Neuronal stem cell (in vitro differentiated cells): ENCODE data around the gene TPSB2.

ENCODE experiments used
- DNase-seq: peaks from one replicate; pipeline ENCODE4 v3.0.0-alpha.2; 2013; ENCODE audit warnings: low spot score
- H2AFZ ChIP-seq: one replicate; pipeline ENCODE4 v1.6.1; 2013; ENCODE audit warnings: mild to moderate bottlenecking, low read length, inconsistent platforms
- H2AK5ac ChIP-seq: 2 replicates; pipeline ENCODE4 v1.6.1; 2013; ENCODE audit warnings: low read depth, mild to moderate bottlenecking, inconsistent platforms, low read length, moderate library complexity, mixed read lengths
- H2BK120ac ChIP-seq: 2 replicates; pipeline ENCODE4 v1.6.1; 2013; ENCODE audit warnings: low read depth, mild to moderate bottlenecking, inconsistent platforms, low read length, moderate library complexity, mixed read lengths
- H2BK12ac ChIP-seq: one replicate; pipeline ENCODE4 v1.6.1; 2013; ENCODE audit warnings: low read length, inconsistent platforms
- H2BK15ac ChIP-seq: 2 replicates; pipeline ENCODE4 v1.6.1; 2013; ENCODE audit warnings: mild to moderate bottlenecking, low read length, inconsistent platforms, mixed read lengths
- H2BK5ac ChIP-seq: one replicate; pipeline ENCODE4 v1.6.1; 2013; ENCODE audit warnings: inconsistent platforms, mild to moderate bottlenecking, low read length, moderate library complexity
- H3K14ac ChIP-seq: one replicate; pipeline ENCODE4 v1.6.1; 2013; ENCODE audit warnings: low read length, inconsistent platforms
- H3K18ac ChIP-seq: 2 replicates; pipeline ENCODE4 v1.6.1; 2013; ENCODE audit warnings: low read length, inconsistent platforms
- H3K23ac ChIP-seq: 2 replicates; pipeline ENCODE4 v1.6.1; 2013; ENCODE audit warnings: low read depth, mild to moderate bottlenecking, mixed read lengths, low read length, inconsistent platforms; ENCODE audit not compliant: poor library complexity
- H3K27ac ChIP-seq: replicated peaks from 3 replicates; pipeline ENCODE4 v1.5.1; 2013; ENCODE audit warnings: low read length, inconsistent platforms
- H3K27me3 ChIP-seq, 3 experiments: 2 replicates each; pipeline ENCODE4 v1.6.1; 2013; ENCODE audit warnings: low read length in 3 of 3, mild to moderate bottlenecking in 2 of 3, inconsistent platforms in 1 of 3, low read depth in 1 of 3, mixed read lengths in 1 of 3, moderate library complexity in 1 of 3; ENCODE audit not compliant: control insufficient read depth in 3 of 3, insufficient read depth in 3 of 3
- H3K36me3 ChIP-seq, 2 donors: replicated peaks in 1 of 2; 2 replicates each; pipeline ENCODE4 v1.6.1; 2013; ENCODE audit warnings: low read length in 2 of 2; ENCODE audit not compliant: control insufficient read depth in 2 of 2, insufficient read depth in 2 of 2
- H3K4ac ChIP-seq: 2 replicates; pipeline ENCODE4 v1.6.1; 2013; ENCODE audit warnings: inconsistent platforms, mild to moderate bottlenecking, low read length, moderate library complexity
- H3K4me1 ChIP-seq, 2 donors: 1 replicate in 1 of 2; 2 replicates in 1 of 2; pipeline ENCODE4 v1.6.1; 2013; ENCODE audit warnings: low read length in 2 of 2, low read depth in 1 of 2; ENCODE audit not compliant: control insufficient read depth in 2 of 2, insufficient read depth in 1 of 2
- H3K4me2 ChIP-seq: one replicate; pipeline ENCODE4 v1.6.1; 2013; ENCODE audit warnings: mild to moderate bottlenecking, low read length, inconsistent platforms; ENCODE audit not compliant: insufficient read depth, poor library complexity, severe bottlenecking
- H3K4me3 ChIP-seq, 2 donors: 2 replicates each; pipeline ENCODE4 v1.5.1; 2013; ENCODE audit warnings: low read length in 2 of 2, mild to moderate bottlenecking in 2 of 2, inconsistent platforms in 1 of 2, moderate library complexity in 1 of 2
- H3K79me1 ChIP-seq: one replicate; pipeline ENCODE4 v1.6.1; 2013; ENCODE audit warnings: low read depth, mild to moderate bottlenecking, inconsistent platforms, low read length, moderate library complexity
- H3K9ac ChIP-seq: one replicate; pipeline ENCODE4 v1.6.1; 2013; ENCODE audit warnings: mild to moderate bottlenecking, low read depth, low read length, inconsistent platforms; ENCODE audit not compliant: poor library complexity
- H3K9me3 ChIP-seq, 2 donors: replicated peaks in 1 of 2; 2 replicates each; pipeline versions ENCODE3 to v1.6.1; 2013; ENCODE audit warnings: low read length in 2 of 2, mild to moderate bottlenecking in 2 of 2, inconsistent platforms in 1 of 2, low read depth in 1 of 2, mixed read lengths in 1 of 2, moderate library complexity in 1 of 2; ENCODE audit not compliant: control insufficient read depth in 2 of 2, insufficient read depth in 1 of 2
- H4K8ac ChIP-seq: one replicate; pipeline ENCODE4 v1.6.1; 2013; ENCODE audit warnings: low read depth, mild to moderate bottlenecking, inconsistent platforms, low read length, moderate library complexity
- H4K91ac ChIP-seq: one replicate; pipeline ENCODE4 v1.6.1; 2013; ENCODE audit warnings: low read length, low read depth, mild to moderate bottlenecking, inconsistent platforms; ENCODE audit not compliant: poor library complexity
- WGBS, 2 donors: extraction: QIAGEN DNeasy Blood & Tissue Kit; methylation state at CpG; one replicate each; pipeline ENCODE4 v1.1.7; 2013; ENCODE audit warnings: missing lambda C conversion rate in 2 of 2, mixed read lengths in 1 of 2; ENCODE audit not compliant: insufficient read length in 2 of 2, insufficient replicate concordance in 1 of 2; ENCODE audit errors: extremely low coverage in 2 of 2; 5-methylcytosine and 5-hydroxymethylcytosine counted together

The TPSB2 gene

GRCh38 chr16:1197237-1197866 lies 32.6 kb downstream of the TPSB2 start:
- Histone ChIP-seq H2BK5ac (no peak overlapping the region), H3K23ac (peak overlapping the region; percentile 93), H2AFZ (no peak overlapping the region), H3K79me1 (peaks cover 20% of the 10 kb centered on the region), H3K14ac (peak overlapping the region; percentile 38), H4K8ac (no peak overlapping the region), H3K27ac (no peak overlapping the region), H3K27me3 (no peaks in the 10 kb centered on the region), H4K91ac (no peak overlapping the region), H3K4me2 (no peak overlapping the region), H2BK12ac (no peak overlapping the region), H3K9ac (no peak overlapping the region), H2AK5ac (no peak overlapping the region), H3K4me1 (peaks cover 6 to 9% of the 10 kb centered on the region in 2 donors), H3K18ac (no peak overlapping the region), H2BK120ac (no peak overlapping the region), H3K4me3 (no peak overlapping the region), H2BK15ac (no peak overlapping the region), H3K36me3 (peaks cover 0 to 14% of the 10 kb centered on the region in 2 donors), H3K4ac (no peak overlapping the region), H3K9me3 (no peaks in the 10 kb centered on the region)
- no peak for DNase-seq
- no CpG with 5 or more reads among the region's 19 CpGs for WGBS, 2 donors

- Histone ChIP-seq H3K4me3 (no peak overlapping the region), H3K9ac (no peak overlapping the region), H2AFZ (no peak overlapping the region), H3K27me3 (no peaks in the 10 kb centered on the region), H3K4me1 (peaks cover 6 to 9% of the 10 kb centered on the region in 2 donors), H2BK15ac (no peak overlapping the region), H3K79me1 (peaks cover 20% of the 10 kb centered on the region), H2BK120ac (no peak overlapping the region), H2BK12ac (no peak overlapping the region), H2BK5ac (no peak overlapping the region), H3K9me3 (no peaks in the 10 kb centered on the region), H4K91ac (no peak overlapping the region), H3K36me3 (peaks cover 0 to 7% of the 10 kb centered on the region in 2 donors), H4K8ac (no peak overlapping the region), H3K27ac (no peak overlapping the region), H3K4ac (no peak overlapping the region), H3K14ac (no peak overlapping the region), H3K4me2 (no peak overlapping the region), H2AK5ac (peak overlapping the region; percentile 43), H3K18ac (no peak overlapping the region), H3K23ac (peak overlapping the region; percentile 93)
- no peak for DNase-seq
- no CpG with 5 or more reads among the region's 11 CpGs for WGBS, 2 donors
Observed at GRCh38 chr16:1196494-1196893, 33.5 kb downstream of the TPSB2 start.

DNA sequence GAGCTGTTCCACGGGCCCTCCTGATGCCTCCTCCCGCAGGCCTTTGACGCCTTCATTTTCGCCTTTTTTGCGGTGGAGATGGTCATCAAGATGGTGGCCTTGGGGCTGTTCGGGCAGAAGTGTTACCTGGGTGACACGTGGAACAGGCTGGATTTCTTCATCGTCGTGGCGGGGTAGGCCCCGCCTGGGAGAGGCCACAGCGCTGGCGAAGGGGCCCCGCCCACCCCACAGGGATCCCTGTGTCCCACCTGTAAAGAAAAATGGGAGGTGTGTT lies 34.7 kb downstream of the TPSB2 start:
- Histone ChIP-seq H3K9ac (no peak overlapping the region), H3K9me3 (no peaks in the 10 kb centered on the region), H3K4me1 (peaks cover 6 to 9% of the 10 kb centered on the region in 2 donors), H2AK5ac (no peak overlapping the region), H3K36me3 (peaks cover 0 to 5% of the 10 kb centered on the region in 2 donors), H3K4me2 (no peak overlapping the region), H3K27ac (no peak overlapping the region), H2BK5ac (no peak overlapping the region), H4K8ac (no peak overlapping the region), H3K23ac (no peak overlapping the region), H2BK120ac (no peak overlapping the region), H2BK12ac (no peak overlapping the region), H3K4ac (no peak overlapping the region), H3K14ac (no peak overlapping the region), H3K4me3 (no peak overlapping the region), H3K27me3 (no peaks in the 10 kb centered on the region), H4K91ac (no peak overlapping the region), H3K18ac (no peak overlapping the region), H2BK15ac (no peak overlapping the region), H3K79me1 (peaks cover 25% of the 10 kb centered on the region), H2AFZ (no peak overlapping the region)
- WGBS, 2 donors, result no CpG with 5 or more reads among the region's 14 CpGs
- DNase-seq, result no peak

- H4K91ac ChIP-seq, result no peak overlapping the region
- no peak overlapping the region for H3K4ac ChIP-seq
- H3K4me3 ChIP-seq, result no peak overlapping the region
- H3K27me3 ChIP-seq, result no peaks in the 10 kb centered on the region
- H3K4me2 ChIP-seq, result no peak overlapping the region
- H3K9me3 ChIP-seq, result no peaks in the 10 kb centered on the region
- H3K27ac ChIP-seq, result no peak overlapping the region
- H3K18ac ChIP-seq, result peak overlapping the region; percentile 71
- H2AFZ ChIP-seq, result no peak overlapping the region
- H3K14ac ChIP-seq, result no peak overlapping the region
- H3K4me1 ChIP-seq, result peaks cover 6 to 9% of the 10 kb centered on the region in 2 donors
- H2AK5ac ChIP-seq, result no peak overlapping the region
- no peak overlapping the region for H2BK12ac ChIP-seq
- DNase-seq, result no peak
- peak overlapping the region; percentile 20 for H3K23ac ChIP-seq
- H3K9ac ChIP-seq, result no peak overlapping the region
- WGBS, 2 donors, result no CpG with 5 or more reads among the region's 61 CpGs
- peak overlapping the region; percentile 88 for H2BK5ac ChIP-seq
- no peak overlapping the region for H2BK15ac ChIP-seq
- peaks cover 28% of the 10 kb centered on the region for H3K79me1 ChIP-seq
- no peak overlapping the region for H2BK120ac ChIP-seq
- H3K36me3 ChIP-seq, result peaks cover 0 to under 1% of the 10 kb centered on the region in 2 donors
- H4K8ac ChIP-seq, result no peak overlapping the region
Observed at GRCh38 chr16:1194665-1195392, 35.2 kb downstream of the TPSB2 start.
